GM19193 (cell line): ENCODE data around the gene ADCY5.

Experiments
- POLR2A ChIP-seq: IDR thresholded peaks from 4 replicates; pipeline ENCODE4 v1.6.1; 2011; ENCODE audit not compliant: insufficient read depth, insufficient read length; ENCODE audit errors: extremely low read depth

Gene ADCY5

GRCh38 chr3:123318374-123318773 is 130.5 kb downstream of the ADCY5 start:
- TF ChIP-seq POLR2A, result no peak

DNA sequence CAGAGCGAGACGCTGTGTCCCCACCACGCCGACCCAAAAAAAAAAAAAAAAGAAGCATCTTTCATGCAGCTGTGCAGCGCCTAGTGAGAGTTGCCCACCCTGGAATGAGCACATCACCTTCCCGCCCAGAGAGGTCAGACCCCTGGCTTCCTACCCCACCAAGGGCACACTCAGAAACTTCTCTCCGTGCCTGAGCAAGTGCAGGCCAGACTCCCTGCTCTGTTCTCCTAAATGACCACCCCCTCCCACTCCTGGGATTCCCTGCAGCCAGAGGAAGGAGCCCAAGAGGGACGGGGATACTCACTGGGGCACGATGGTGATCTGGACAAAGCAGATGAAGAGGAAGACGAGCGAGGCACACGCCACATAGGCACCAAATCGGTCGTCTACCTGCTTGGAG is 131.2 kb downstream of the ADCY5 start:
- TF ChIP-seq POLR2A, result no peak

DNA sequence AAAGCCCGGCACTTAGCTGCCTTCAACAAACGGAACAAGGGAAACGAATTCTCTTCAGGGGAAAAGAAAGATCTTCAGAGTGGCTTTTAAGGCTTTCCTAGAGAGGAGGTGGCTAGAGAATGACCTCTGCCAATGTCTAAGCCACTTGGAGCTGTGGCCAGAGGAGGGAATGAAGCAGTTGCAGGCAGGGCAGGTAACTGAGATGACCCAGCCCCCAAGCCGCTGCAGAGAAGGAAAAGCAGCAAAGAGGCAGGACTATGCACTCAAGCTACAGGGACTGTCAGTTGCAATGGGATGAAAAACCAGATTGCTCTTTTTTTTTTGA is 133.7 kb downstream of the ADCY5 start:
- TF ChIP-seq POLR2A, result no peak

- no peak for TF ChIP-seq POLR2A
Measured at GRCh38 chr3:123314359-123315270, 134.3 kb downstream of the ADCY5 start.

GRCh38 chr3:123313889-123314288 is 135.0 kb downstream of the ADCY5 start:
- TF ChIP-seq POLR2A, result no peak

- no peak for TF ChIP-seq POLR2A
Measured at GRCh38 chr3:123312331-123313265, 136.3 kb downstream of the ADCY5 start.

DNA sequence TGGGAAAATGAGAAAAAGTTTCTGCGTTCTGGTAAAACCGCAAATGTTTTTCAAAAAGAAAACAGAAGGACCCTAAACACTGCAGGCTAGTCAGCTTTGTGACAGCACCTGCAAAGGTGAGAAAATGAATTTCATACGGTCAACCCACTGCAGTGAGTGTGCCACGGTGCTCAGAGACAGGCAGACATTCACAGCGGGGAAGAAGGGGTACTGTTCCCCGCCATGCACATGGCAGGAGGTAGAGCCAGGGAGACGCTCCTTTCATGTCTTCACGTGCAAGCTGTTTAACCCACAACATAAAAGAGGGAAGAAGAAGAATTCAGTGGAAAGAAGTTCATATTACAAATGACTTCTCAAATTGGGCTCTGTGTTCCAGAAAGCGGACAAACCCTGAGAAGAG is 137.7 kb downstream of the ADCY5 start:
- no peak for TF ChIP-seq POLR2A

- no peak for TF ChIP-seq POLR2A
Measured at GRCh38 chr3:123310741-123311140, 138.1 kb downstream of the ADCY5 start.

DNA sequence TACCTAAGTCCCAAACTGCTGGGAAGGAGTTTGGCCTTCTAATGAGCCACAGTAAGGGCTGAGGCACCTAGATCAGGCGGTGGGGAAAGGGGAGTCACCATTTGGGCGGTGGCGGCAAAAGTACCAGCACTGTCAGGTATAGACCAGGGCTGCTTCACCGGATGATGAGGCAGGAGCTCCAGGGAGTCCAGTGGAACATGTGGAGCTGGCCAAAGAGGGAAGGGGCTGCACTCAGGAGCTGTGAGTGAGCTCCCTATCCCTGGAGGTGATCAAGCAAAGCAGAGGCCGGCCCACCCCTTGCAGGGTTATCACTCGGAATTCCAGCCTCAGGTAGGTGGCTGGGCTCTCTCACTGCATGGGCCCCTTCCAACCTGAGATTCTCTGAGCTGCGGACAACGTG is 138.7 kb downstream of the ADCY5 start:
- no peak for TF ChIP-seq POLR2A

DNA sequence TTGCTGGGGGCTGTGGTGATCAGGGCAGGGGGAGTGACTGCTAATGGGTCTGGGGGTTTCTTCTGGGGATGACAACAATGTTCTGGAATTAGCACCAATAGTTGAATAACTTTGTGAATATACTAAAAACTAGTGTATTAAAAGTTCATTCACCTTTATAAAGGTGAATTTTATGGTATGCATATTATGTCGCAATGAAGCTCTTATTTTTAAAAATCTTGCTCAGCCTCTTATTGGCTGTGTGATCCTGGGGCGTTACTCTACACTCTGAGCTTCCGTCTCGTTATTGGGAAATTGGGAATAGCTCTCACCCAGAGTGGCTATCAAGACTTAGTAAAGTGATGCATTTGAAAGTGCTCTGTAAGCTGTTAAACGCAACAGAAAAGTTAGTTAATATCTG is 141.8 kb downstream of the ADCY5 start:
- TF ChIP-seq POLR2A, result no peak

- no peak for TF ChIP-seq POLR2A
Measured at GRCh38 chr3:123305192-123305591, 143.7 kb downstream of the ADCY5 start.

- TF ChIP-seq POLR2A, result no peak
Measured at GRCh38 chr3:123303976-123304560, 144.8 kb downstream of the ADCY5 start.

GRCh38 chr3:123302961-123303360 is 145.9 kb downstream of the ADCY5 start:
- no peak for TF ChIP-seq POLR2A

DNA sequence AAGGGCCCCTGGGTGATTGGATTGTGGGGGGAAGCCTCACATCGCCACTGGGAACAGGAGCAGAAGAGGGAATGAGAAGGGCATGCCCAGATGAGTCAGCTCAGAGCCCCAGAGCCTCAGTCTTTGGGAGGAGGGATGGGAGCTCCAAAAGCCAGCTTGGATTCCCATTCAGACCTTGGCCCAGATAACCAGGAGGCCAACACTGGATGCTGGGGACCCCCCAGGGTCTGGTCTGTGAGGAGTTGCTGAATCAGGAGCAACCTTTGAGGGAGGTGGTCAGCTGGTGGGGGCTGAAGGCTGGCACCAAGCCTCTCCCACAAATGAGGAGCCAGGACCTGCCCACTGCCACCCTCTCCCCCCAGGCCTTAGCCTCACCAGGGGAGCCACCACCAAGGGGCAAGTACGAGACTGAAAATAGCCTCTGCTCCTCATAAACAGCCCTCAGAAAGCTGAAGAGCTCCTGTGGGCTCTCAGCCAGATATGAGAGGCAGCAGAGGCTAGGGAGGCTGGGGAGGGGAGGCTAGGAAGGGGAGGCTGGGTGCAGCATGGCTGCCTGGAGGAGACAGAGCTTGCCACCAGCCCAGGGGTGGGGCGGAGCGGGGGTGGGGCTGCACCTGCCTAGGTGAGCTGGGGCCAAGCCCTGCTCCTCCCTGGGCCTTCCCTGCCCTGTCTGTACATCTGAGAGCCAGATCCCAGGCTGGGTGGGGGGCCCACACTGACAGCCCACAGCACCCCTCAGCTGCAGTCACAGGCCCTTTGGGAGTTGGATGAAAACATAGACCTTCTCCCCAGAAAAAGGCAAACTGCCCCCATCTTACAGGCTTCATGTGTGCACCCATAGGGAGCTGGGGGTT is 147.3 kb downstream of the ADCY5 start:
- no peak for TF ChIP-seq POLR2A
